ENCODE measurements around the gene VPS26A.

The VPS26A gene

DNA sequence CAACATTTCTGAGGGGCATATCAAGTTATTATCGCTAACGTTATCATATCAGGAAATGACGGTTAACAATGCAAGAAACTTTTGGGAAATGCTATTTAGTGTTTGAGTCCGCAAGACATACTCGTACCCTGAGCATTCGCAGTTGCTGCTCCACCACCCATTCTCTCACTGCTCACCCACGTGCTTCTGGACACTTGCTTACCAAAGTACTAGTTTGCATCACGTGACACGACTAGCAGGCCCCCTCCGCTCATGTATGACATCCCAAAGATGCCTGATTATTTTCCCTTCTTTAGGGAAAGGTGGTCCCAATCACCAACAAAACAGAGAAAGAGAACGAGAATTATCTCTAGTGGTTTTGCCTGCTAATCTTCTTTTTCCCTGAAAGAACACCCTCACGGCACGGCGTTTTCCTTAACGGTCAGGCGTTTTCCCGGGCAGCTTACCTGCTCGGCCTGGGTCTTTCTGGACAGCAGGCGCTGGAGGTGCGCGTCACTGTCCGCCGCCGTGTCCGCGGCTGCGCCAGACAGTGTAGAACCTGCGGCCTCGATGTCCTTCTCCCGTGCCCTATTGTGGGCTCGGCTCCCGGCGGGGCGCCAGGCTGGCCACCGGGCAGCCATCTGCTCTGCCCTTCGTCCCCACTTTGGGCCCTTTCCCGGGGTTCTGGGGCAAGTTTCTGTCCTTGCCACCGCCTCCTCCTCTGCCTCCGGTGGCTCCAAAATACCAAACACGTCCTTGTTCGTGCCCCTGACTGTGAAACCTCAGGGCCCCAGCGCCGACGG lies 56.0 kb downstream of the VPS26A start, which contains the start of gene SUPV3L1:
SUPV3L1 (plus strand) TSS at position 492 of the 782 bp plus-strand sequence; CDS start at position 550, 58 bp downstream.
- DNase-seq = peak; percentile 80 to 83

DNA sequence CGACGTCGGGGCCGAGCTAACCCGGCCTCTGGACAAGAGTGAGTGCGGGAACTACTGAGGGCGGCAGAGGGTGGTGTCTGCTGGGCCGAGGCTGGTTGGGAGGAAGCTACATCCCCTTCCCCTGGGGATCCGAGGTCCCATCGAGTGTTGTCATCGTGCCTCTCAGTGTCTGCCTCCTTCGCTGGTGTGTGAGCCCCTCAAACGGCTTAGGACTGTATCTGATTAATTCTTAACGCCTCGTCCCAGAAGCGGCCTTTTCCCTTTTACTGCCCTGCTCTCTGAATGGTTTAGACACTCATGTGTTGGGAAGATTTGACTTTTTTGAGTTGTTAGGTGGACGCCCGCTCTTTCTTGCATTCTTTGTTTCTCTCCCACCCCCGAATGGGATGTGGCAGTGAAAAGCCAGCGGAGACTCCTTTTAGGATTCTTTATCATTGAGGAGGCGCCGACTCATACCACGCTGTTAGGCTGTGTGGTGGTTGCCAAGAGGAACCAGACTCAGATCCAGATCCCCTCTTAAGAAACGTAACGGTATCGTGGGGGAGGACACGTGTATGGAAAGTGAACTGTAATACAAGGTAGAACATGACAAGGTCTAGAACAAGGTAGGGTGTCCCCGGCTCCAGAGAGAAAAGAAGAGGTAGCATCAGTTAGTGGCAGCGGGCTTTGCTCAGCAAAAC lies 56.7 kb downstream of the VPS26A start:
- DNase-seq = no peak

DNA sequence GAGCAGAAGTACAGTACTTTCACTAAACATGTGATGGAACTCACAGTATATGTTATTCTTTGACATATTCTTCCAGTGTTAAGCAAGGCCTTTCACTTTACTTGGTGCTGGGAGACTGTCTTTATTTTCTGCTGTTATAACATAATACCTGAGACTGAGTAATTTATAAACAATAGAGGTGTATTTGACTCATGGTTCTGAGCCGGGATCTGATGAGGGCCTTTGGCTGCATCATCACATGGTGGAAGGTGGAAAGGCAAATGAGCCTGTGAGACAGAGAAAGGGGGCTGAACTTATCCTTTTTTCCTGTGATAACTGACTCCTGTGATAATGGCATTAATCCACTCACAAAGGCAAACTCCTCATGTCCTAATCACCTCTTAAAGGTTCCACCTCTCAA lies 57.5 kb downstream of the VPS26A start:
- no peak for DNase-seq

- no peak for DNase-seq
Observed at GRCh38 chr10:69182005-69182404, 58.0 kb downstream of the VPS26A start.

GRCh38 chr10:69186524-69186923 lies 62.5 kb downstream of the VPS26A start:
- no peak for DNase-seq

GRCh38 chr10:69201045-69201444 lies 77.1 kb downstream of the VPS26A start:
- no peak for DNase-seq

GRCh38 chr10:69202332-69202731 lies 78.4 kb downstream of the VPS26A start:
- no peak for DNase-seq

GRCh38 chr10:69208761-69209160 lies 84.8 kb downstream of the VPS26A start:
- DNase-seq = no peak

DNA sequence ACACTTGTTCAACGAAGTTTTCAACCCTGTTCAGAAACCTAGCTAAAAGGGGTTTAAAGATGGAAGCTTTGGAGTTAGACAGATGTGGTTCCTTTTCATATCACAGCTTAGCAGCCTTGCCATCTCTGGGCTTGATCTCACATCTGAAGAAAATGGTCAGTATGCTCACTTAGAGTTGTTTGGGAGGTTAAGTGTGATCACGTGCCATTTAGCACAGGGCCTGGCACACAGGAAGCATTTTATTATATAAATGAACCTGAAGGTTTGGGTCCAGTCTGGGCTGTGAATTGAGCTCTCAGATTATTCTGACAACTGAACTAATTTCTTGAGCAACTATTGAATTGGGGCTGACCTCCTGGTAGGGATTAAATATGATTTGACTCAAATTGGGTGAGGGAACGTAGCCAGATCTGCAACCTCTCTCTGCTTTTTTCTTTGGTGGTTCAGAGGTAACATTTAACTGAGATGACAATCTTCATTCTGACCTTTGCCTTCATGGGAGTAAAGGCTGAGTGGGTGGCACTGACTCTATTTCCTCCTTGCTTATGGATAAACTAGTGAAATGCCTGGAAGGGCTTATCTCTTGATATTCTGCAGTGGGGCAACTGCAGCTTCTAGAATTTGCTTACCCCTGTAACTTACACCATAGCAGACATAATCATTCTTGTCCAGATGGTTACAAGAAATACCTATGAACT lies 86.0 kb downstream of the VPS26A start:
- no peak for DNase-seq

DNA sequence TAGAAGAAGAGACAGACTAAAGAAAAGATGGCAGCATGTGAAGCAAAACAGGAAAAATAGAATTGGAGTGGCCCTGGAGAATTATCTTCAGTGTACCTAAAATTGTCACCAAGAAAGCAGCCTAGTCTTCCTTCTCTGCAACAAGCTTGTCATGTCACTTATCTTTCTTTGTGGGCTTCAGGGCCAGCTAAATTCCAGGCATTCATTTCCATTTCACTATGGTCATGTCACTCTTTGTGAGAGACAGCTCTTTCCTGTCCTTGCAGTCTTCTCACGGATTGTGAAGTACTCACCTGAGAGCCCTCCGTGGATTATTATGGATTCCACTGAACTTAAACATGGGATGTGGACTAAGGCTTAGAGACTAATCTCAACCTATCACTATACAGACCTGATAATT lies 87.1 kb downstream of the VPS26A start:
- DNase-seq = no peak

DNA sequence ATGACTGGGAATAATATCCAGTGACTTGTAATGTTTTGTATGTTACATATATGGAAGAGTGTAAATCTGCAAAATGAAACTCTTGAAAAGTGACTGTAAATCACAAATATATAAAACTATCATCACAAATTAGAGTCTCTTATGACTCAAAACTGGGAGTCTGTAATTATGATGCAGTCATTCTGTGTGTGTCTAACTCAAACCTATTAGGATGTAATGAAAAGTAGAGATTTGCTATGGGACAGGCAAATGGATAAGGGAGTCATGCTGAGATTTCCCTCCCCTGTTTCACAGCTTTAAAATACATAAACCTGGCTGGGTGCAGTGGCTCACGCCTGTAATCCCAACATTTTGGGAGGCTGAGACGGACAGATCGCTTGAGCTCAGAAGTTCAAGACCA lies 87.5 kb downstream of the VPS26A start:
- no peak for DNase-seq

- DNase-seq = no peak
Observed at GRCh38 chr10:69213591-69214311, 89.8 kb downstream of the VPS26A start.

DNA sequence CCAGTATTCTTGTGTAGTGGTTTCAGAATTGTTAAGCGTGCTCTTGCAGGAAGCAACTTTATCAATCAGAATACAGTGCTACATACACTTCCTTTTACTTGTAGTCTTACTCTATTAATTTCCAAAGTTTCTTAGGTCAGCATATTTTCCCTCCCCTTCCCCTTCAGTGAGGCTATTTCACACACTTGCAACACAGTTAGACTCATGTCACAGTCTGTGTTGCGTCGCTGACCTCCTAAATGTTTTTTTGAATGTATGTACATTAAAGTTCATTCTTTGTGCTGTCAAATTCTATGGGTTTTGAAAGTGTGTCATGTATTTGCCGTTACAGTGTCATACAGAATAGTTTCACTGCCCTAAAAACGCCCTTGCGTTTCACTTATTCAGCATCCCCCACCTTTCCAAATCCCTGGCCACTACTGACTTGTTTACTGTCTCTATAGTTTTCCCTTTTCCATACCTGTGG lies 90.7 kb downstream of the VPS26A start:
- DNase-seq = no peak

DNA sequence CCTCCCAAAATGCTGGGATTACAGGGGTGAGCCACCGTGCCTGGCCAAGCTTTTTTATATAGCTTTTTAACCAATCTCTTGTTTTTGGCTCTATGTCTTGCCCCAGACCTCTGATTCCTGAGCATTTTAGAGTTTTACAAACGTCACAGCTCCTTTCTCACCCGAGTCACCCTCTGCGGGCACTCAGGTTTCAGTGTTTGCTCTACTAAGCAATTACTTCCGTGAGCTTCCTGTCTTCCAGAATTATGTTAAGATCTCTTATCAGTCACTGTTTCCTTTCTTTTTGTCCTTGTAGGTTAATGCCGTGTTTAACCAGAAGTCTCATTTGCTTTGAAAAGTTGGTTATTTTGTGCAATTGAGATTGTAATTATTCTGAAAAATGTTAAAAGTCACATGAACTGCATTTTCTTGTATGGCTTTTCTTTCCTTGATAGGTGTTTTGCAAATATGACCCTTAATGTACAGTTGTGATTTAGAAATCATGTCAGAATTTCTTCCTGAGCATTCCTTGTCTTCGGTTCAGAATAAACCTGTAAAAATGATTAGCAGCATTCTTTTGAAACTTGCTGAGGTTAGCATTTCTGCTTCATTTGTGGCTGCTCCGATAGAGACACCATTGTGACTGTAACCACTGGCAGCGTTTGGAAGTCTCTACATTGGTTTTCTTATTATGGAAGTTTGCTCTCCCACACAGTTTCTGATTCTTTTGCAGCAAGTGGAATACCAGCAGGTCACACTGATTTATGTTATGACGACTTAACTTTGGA lies 91.6 kb downstream of the VPS26A start:
- no peak for DNase-seq

DNA sequence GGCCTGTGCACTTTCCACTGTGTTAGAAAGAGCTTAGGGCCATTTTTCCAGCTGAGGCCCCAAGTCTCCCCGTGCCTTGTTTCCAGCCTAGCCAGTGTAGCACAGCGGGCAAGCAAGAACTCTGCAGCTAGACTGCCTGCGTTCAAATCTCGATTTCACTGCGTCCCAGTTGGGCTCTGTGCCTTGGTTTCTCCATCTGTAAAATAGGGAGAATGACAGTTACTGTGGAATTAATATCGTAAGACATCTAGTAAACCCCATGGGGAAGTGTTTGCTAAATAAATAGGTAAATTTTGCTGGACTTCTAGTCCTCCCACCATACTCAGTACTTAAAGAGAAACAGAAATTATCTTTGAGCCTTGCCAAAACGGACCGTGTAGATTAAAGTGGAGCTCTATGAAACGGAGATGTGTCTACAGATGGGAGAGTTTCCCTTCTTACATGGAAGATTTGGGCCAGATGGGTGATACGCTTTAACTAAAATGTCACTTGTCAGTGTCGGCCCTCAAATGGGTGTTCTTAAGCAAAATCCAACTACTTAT lies 92.7 kb downstream of the VPS26A start:
- DNase-seq = no peak

DNA sequence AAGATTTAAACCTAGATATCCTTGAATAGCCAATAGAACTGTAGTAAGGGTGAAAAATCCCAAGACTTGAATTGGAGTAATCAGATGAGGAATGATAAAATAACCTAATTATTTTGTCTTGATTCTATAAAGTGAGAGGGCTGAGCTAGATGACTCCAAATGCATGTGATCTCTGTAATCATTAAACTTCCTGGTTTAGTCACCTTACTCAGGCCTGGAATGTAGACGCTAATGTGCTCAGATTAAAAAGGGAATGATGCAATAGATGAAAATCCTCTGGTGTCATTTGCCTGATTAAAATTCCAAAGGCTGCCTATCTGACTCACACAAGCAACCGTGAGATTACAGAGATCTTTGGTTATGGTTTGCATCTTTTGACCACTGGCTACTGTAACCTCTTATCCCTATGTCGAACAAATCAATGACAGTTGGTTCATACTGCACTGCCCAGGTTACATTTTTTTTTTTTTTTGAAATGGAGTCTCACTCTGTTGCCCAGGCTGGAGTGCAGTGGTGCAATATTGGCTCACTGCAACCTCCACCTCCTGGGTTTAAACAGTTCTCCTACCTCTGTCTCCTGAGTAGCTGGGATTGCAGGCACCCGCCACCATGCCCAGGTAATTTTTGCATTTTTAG lies 93.3 kb downstream of the VPS26A start:
- no peak for DNase-seq

DNA sequence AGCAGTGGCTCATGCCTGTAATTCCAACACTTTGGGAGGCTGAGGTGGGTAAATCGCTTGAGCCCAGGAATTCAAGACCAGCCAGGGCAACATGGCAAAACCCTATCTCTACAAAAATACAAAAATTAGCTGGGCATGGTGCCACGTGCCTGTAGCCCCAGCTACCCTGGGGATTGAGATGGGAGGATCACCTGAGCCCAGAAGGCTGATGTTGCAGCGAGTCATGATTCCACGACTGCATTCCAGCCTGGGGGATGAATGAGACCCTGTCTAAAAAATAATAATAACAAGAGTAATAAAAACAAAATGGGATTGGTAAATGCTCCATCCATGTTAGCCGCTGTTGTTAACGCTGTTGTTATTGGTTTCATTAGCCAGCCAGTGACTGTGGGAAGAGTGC lies 94.9 kb downstream of the VPS26A start:
- no peak for DNase-seq

- no peak for DNase-seq
Observed at GRCh38 chr10:69220041-69220451, 96.1 kb downstream of the VPS26A start, which contains the start of gene HKDC1. HKDC1 (plus strand) TSS chr10:69220332; CDS start chr10:69220436, 104 bp downstream.

- DNase-seq = no peak
Observed at GRCh38 chr10:69220507-69220906, 96.5 kb downstream of the VPS26A start.
